ENCODE measurements around the gene TTLL6.

Gene TTLL6

GRCh38 chr17:48735062-48735351 lies 82.0 kb downstream of the TTLL6 start:
- Histone ChIP-seq H3K4me1 (ENCODE audit: control insufficient read depth in 1 of 2, insufficient read depth in 1 of 2, low read depth in 1 of 2, low read length in 1 of 2) (no peaks in the 10 kb centered on the region), H3K4me3 (ENCODE audit: low read depth in 1 of 2, low read length in 1 of 2) (no peak overlapping the region), H3K9me3 (no peaks in the 10 kb centered on the region), H3K27ac (no peak overlapping the region), H3K27me3 (peaks cover 100% of the 10 kb centered on the region), H3K36me3 (no peaks in the 10 kb centered on the region)
- no peak for TF ChIP-seq CTCF (IDR thresholded peaks at IDR 0.05)

GRCh38 chr17:48734333-48735061 lies 82.5 kb downstream of the TTLL6 start:
- Histone ChIP-seq H3K36me3 (no peaks in the 10 kb centered on the region), H3K4me3 (ENCODE audit: low read depth in 1 of 2, low read length in 1 of 2) (no peak overlapping the region), H3K9me3 (no peaks in the 10 kb centered on the region), H3K27ac (no peak overlapping the region), H3K4me1 (ENCODE audit: control insufficient read depth in 1 of 2, insufficient read depth in 1 of 2, low read depth in 1 of 2, low read length in 1 of 2) (no peaks in the 10 kb centered on the region), H3K27me3 (peaks cover 100% of the 10 kb centered on the region)
- no peak for TF ChIP-seq CTCF (IDR thresholded peaks at IDR 0.05)

GRCh38 chr17:48733632-48734328 lies 83.2 kb downstream of the TTLL6 start:
- no peak overlapping the region for H3K4me3 ChIP-seq (ENCODE audit: low read depth in 1 of 2, low read length in 1 of 2)
- H3K27ac ChIP-seq: no peak overlapping the region
- no peak for TF ChIP-seq CTCF (IDR thresholded peaks at IDR 0.05)
- no peaks in the 10 kb centered on the region for H3K4me1 ChIP-seq (ENCODE audit: control insufficient read depth in 1 of 2, insufficient read depth in 1 of 2, low read depth in 1 of 2, low read length in 1 of 2)
- H3K27me3 ChIP-seq: peaks cover 100% of the 10 kb centered on the region
- no peaks in the 10 kb centered on the region for H3K36me3 ChIP-seq
- H3K9me3 ChIP-seq: no peaks in the 10 kb centered on the region

GRCh38 chr17:48732688-48733629 lies 84.1 kb downstream of the TTLL6 start:
- Histone ChIP-seq H3K27ac (no peak overlapping the region), H3K36me3 (no peaks in the 10 kb centered on the region), H3K4me3 (ENCODE audit: low read depth in 1 of 2, low read length in 1 of 2) (no peak overlapping the region), H3K4me1 (ENCODE audit: control insufficient read depth in 1 of 2, insufficient read depth in 1 of 2, low read depth in 1 of 2, low read length in 1 of 2) (no peaks in the 10 kb centered on the region), H3K9me3 (no peaks in the 10 kb centered on the region), H3K27me3 (peaks cover 100% of the 10 kb centered on the region)
- TF ChIP-seq CTCF (IDR thresholded peaks at IDR 0.05): no peak

GRCh38 chr17:48731355-48731754 lies 85.7 kb downstream of the TTLL6 start:
- Histone ChIP-seq H3K9me3 (no peaks in the 10 kb centered on the region), H3K36me3 (no peaks in the 10 kb centered on the region), H3K27ac (no peak overlapping the region), H3K27me3 (peaks cover 100% of the 10 kb centered on the region), H3K4me1 (ENCODE audit: control insufficient read depth in 1 of 2, insufficient read depth in 1 of 2, low read depth in 1 of 2, low read length in 1 of 2) (no peaks in the 10 kb centered on the region), H3K4me3 (ENCODE audit: low read depth in 1 of 2, low read length in 1 of 2) (no peak overlapping the region)
- TF ChIP-seq CTCF (IDR thresholded peaks at IDR 0.05): no peak
